ENCODE data around the gene RPS6KB2. TPM values are rescaled to one million over a fixed set of nuclear protein-coding genes. Genes with fewer than 3 reads are reported as not detected.

The RPS6KB2 gene
- total and polyA plus RNA-seq, 9 of the 15 experiments (the other 6 are each of a cell fraction or from before 2014, with no cell fraction given): 0.42 to 122 (median 82.6) TPM

GRCh38 chr11:67482275-67482826 lies 54.1 kb downstream of the RPS6KB2 start (continued):
- TF ChIP-seq KLF16 (IDR thresholded peaks at IDR 0.05) (no peak), TAF7 (tag; IDR thresholded peaks at IDR 0.05) (no peak), SRF (CRISPR knock-in tag; IDR thresholded peaks at IDR 0.05) (no peak), ATF7 (IDR thresholded peaks at IDR 0.05) (no peak), KAT7 (CRISPR knock-in tag; IDR thresholded peaks at IDR 0.05; ENCODE audit: borderline replicate concordance) (no peak), RHOXF2B (CRISPR knock-in tag; conservative IDR thresholded peaks at IDR 0.05) (no peak), MCM3 (IDR thresholded peaks at IDR 0.05) (no peak), CBX2 (IDR thresholded peaks at IDR 0.05; ENCODE audit: insufficient read depth, low read length, poor library complexity, severe bottlenecking) (no peak), MXI1 (IDR thresholded peaks at IDR 0.05; ENCODE audit: low read depth, low read length) (no peak), POU5F1 (IDR thresholded peaks at IDR 0.05; ENCODE audit: borderline replicate concordance, low read depth, low read length, partially characterized antibody) (no peak), TCF7 (IDR thresholded peaks at IDR 0.05; ENCODE audit: borderline replicate concordance) (no peak), CHD4 (IDR thresholded peaks at IDR 0.05; ENCODE audit: insufficient read depth, insufficient replicate concordance, low read depth, low read length, poor library complexity, severe bottlenecking) (no peak), GATA2 (CRISPR knock-in tag; IDR thresholded peaks at IDR 0.05) (no peak), ZSCAN32 (CRISPR knock-in tag; IDR thresholded peaks at IDR 0.05) (no peak), DACH1 (IDR thresholded peaks at IDR 0.05; ENCODE audit: partially characterized antibody) (peak; percentile 59), ZNF384 (IDR thresholded peaks at IDR 0.05; ENCODE audit: low read depth, low read length) (peak; percentile 91), CREB1 (IDR thresholded peaks at IDR 0.05) (no peak), CREB1 (CRISPR knock-in tag; IDR thresholded peaks at IDR 0.05) (no peak), ZNF589 (CRISPR knock-in tag; IDR thresholded peaks at IDR 0.05; ENCODE audit: low read depth) (no peak; the same call in 1 of the 2 replicates), DEAF1 (CRISPR knock-in tag; IDR thresholded peaks at IDR 0.05) (no peak), HDAC1 (IDR thresholded peaks at IDR 0.05) (0 out of 4 replicates have a peak, but pooled peaks of 1 of the 2 experiments have one; percentile 6), FIP1L1 (IDR thresholded peaks at IDR 0.05; ENCODE audit: low read depth, low read length, poor library complexity, severe bottlenecking) (no peak), RBM25 (IDR thresholded peaks at IDR 0.05; ENCODE audit: low read depth, low read length, severe bottlenecking) (no peak), PHF20 (IDR thresholded peaks at IDR 0.05; ENCODE audit: partially characterized antibody) (no peak), BHLHE40 (IDR thresholded peaks at IDR 0.05; ENCODE audit: low read length) (no peak), ATF3 (IDR thresholded peaks at IDR 0.05) (peak; percentile 57), ATF3 (CRISPR knock-in tag; conservative IDR thresholded peaks at IDR 0.05) (no peak), NCOA4 (IDR thresholded peaks at IDR 0.05; ENCODE audit: partially characterized antibody) (no peak), ARNT (IDR thresholded peaks at IDR 0.05) (0 out of 4 replicates have a peak, but pooled peaks of 1 of the 2 experiments have one; percentile 39), SLC30A9 (CRISPR knock-in tag; IDR thresholded peaks at IDR 0.05) (no peak), NFATC3 (IDR thresholded peaks at IDR 0.05) (no peak)

Measured in K562 (cell line).